HepG2 (cell line): Measurements from ENCODE around the gene UBTD1. TPM values are rescaled to one million over a fixed set of nuclear protein-coding genes. Genes with fewer than 3 reads are reported as not detected.

ENCODE experiments used
- ATAC-seq: fragments of 200-7000 bp; cut with Tn5 transposase; 3 replicates; pipeline ENCODE4 v1.9.1; 2020; ENCODE audit warnings: mild to moderate bottlenecking, moderate library complexity
- BruUV-seq: library from RNA; stranded (reverse); fragments of 400-500 nt; replicated peaks from 2 replicates; lab custom pipeline; 2021; lab: Mats Ljungman, UMichigan
- CTCF ChIA-PET: fragments of 300-600 bp; formaldehyde crosslinking; extraction: SDS; loops from one replicate; lab custom pipeline; 2021; ENCODE audit warnings: low total read pairs, inconsistent platforms, low intra/inter-chr PET ratio; lab: Yijun Ruan, JAX
- POLR2A ChIA-PET: fragments of 350-600 bp; sonication (Branson Sonifier 250); formaldehyde crosslinking; loops from one replicate; lab custom pipeline; 2020; ENCODE audit warnings: antibody characterized with exemption, inconsistent platforms; lab: Yijun Ruan, JAX
- DNase-seq: peaks from one replicate; pipeline ENCODE4 v3.0.0-alpha.2; 2015; ENCODE audit warnings: low spot score
- FAIRE-seq: peaks from 3 replicates; lab custom pipeline; 2011; peaks lifted over from hg19 to GRCh38; lab: Jason Lieb, UNC
- H2AFZ ChIP-seq: one replicate; pipeline ENCODE4 v1.6.1; 2011; ENCODE audit warnings: low read length, inconsistent platforms
- H3K27ac ChIP-seq: fragments of 300-600 bp; 3 replicates; pipeline ENCODE4 v1.8.0; 2011; ENCODE audit warnings: mixed run types, mild to moderate bottlenecking, mixed read lengths, low read length, inconsistent platforms; ENCODE audit not compliant: insufficient read depth; ENCODE audit errors: extremely low read length
- H3K27me3 ChIP-seq, 2 experiments: fragments of 200-600 bp in 1 of 2; 2 replicates in 1 of 2; 3 replicates in 1 of 2; pipeline versions ENCODE4 v1.6.0 to v1.8.0; 2011; ENCODE audit warnings: low read length in 2 of 2, mild to moderate bottlenecking in 2 of 2, moderate library complexity in 2 of 2, inconsistent platforms in 1 of 2; ENCODE audit not compliant: insufficient read depth in 2 of 2, control insufficient read depth in 1 of 2
- H3K36me3 ChIP-seq, 2 experiments: fragments of 200-600 bp in 1 of 2; replicated peaks in 1 of 2; 2 replicates in 1 of 2; 3 replicates in 1 of 2; pipeline versions ENCODE4 v1.5.1 to v1.8.0; 2011; ENCODE audit warnings: low read length in 2 of 2, inconsistent platforms in 1 of 2; ENCODE audit not compliant: insufficient read depth in 2 of 2, control insufficient read depth in 1 of 2
- H3K4me1 ChIP-seq: 2 replicates; pipeline ENCODE4 v1.5.1; 2012; ENCODE audit warnings: low read length, inconsistent platforms; ENCODE audit not compliant: insufficient read depth
- H3K4me2 ChIP-seq: 2 replicates; pipeline ENCODE4 v1.6.0; 2011; ENCODE audit warnings: low read depth, low read length, inconsistent platforms
- H3K4me3 ChIP-seq, 3 experiments: fragments of 200-600 bp in 1 of 3; sonication (generic), shearing (Covaris generic) in 1 of 3; replicated peaks in 1 of 3; 2 replicates each; pipeline ENCODE4 v1.5.1; 2011 to 2016; ENCODE audit warnings: low read length in 3 of 3, inconsistent platforms in 2 of 3, low read depth in 2 of 3, mild to moderate bottlenecking in 2 of 3, control low read depth in 1 of 3, mixed read lengths in 1 of 3; ENCODE audit not compliant: insufficient read depth in 1 of 3
- H3K79me2 ChIP-seq: one replicate; pipeline ENCODE4 v1.6.1; 2011; ENCODE audit warnings: low read length, inconsistent platforms; ENCODE audit not compliant: insufficient read depth
- H3K9ac ChIP-seq: 2 replicates; pipeline ENCODE4 v1.6.0; 2011; ENCODE audit warnings: mild to moderate bottlenecking, low read depth, low read length, inconsistent platforms; ENCODE audit not compliant: insufficient read depth
- H3K9me3 ChIP-seq: 2 replicates; pipeline ENCODE4 v1.5.1; 2012; ENCODE audit warnings: mild to moderate bottlenecking, low read length
- H4K20me1 ChIP-seq: 2 replicates; pipeline ENCODE4 v1.6.0; 2011; ENCODE audit warnings: inconsistent platforms, mild to moderate bottlenecking, low read length, moderate library complexity; ENCODE audit not compliant: insufficient read depth
- AGO2 ChIP-seq: fragments of 200-400 bp; formaldehyde crosslinking; optimal IDR thresholded peaks from 2 replicates; pipeline ENCODE3; 2017; ENCODE audit warnings: mild to moderate bottlenecking, low read depth, low read length, moderate library complexity
- HHEX ChIP-seq: IDR thresholded peaks from 2 replicates; pipeline ENCODE4 v1.6.1; 2016; ENCODE audit warnings: control low read depth
- MYPOP ChIP-seq: sonication (generic); formaldehyde crosslinking; IDR thresholded peaks from 2 replicates; pipeline ENCODE4 v1.8.1; 2023; ENCODE audit warnings: mild to moderate bottlenecking, moderate library complexity, missing genetic modification reagents
- NR2F2 ChIP-seq: IDR thresholded peaks from 2 replicates; pipeline ENCODE4 v1.6.1; 2012; ENCODE audit warnings: low read depth, inconsistent platforms, borderline replicate concordance
- NRL ChIP-seq: sonication (generic); formaldehyde crosslinking; IDR thresholded peaks from 2 replicates; pipeline ENCODE4 v1.5.0; 2020; ENCODE audit warnings: missing genetic modification reagents, mild to moderate bottlenecking, moderate library complexity, borderline replicate concordance
- RNF2 ChIP-seq: fragments of 450-650 bp; conservative IDR thresholded peaks from 2 replicates; pipeline ENCODE4 v1.6.1; 2016; ENCODE audit warnings: low read depth
- SMARCC2 ChIP-seq: fragments of 450-650 bp; IDR thresholded peaks from 2 replicates; pipeline ENCODE4 v1.6.1; 2017; ENCODE audit warnings: antibody characterized with exemption, mild to moderate bottlenecking
- ZHX2 ChIP-seq, 2 experiments: sonication (generic) in 1 of 2; formaldehyde crosslinking in 1 of 2; IDR thresholded peaks; 2 replicates each; pipeline versions ENCODE4 v1.6.1 to v1.9.0; 2014 to 2022; ENCODE audit warnings: antibody characterized with exemption in 1 of 2, borderline replicate concordance in 1 of 2, inconsistent platforms in 1 of 2, low read depth in 1 of 2, missing genetic modification reagents in 1 of 2
- ZNF513 ChIP-seq: sonication (generic); formaldehyde crosslinking; conservative IDR thresholded peaks from 2 replicates; pipeline ENCODE4 v1.5.0; 2020; ENCODE audit warnings: missing genetic modification reagents
- ZNF570 ChIP-seq: sonication (generic); formaldehyde crosslinking; IDR thresholded peaks from 2 replicates; pipeline ENCODE4 v1.4.0; 2020; ENCODE audit warnings: mild to moderate bottlenecking, missing genetic modification reagents, borderline replicate concordance
- WGBS: methylation state at CpG from one replicate; pipeline ENCODE4 v1.1.6; 2017; ENCODE audit warnings: low lambda C conversion rate; 5-methylcytosine and 5-hydroxymethylcytosine counted together
- in situ Hi-C: cut with HindIII; loops from 2 replicates; pipeline ENCODE4 v1.10.0; 2017; ENCODE audit warnings: low pct_unique_long_range_greater_than_20kb; ENCODE audit not compliant: extremely low pct_ligation_motif_present
- intact Hi-C: fragments of 100-400 bp; cut with micrococcal nuclease; formaldehyde crosslinking; loops from one replicate; pipeline ENCODE4 v1.10.0; 2022; ENCODE audit not compliant: unreplicated experiment
- polyA plus RNA-seq, 8 experiments: library from polyadenylated mRNA; depleted of rRNA in 3 of 8; stranded (reverse) in 7 of 8; unstranded in 1 of 8; fragments of >200 nt; fragmentation: Illumina TruSeq in 4 of 8; extraction: Trizol in 4 of 8; gene quantifications; 2 replicates each; pipeline versions ENCODE4 v1.2.1 to v1.2.3, GENCODE V29; 2011 to 2016; ENCODE audit warnings: low read depth in 4 of 8, missing spikeins in 1 of 8, mixed read lengths in 1 of 8; ENCODE audit not compliant: insufficient read depth in 1 of 8
- total RNA-seq, 5 experiments: library from RNA; depleted of rRNA; stranded (reverse); fragments of >200 nt; fragmentation: Illumina TruSeq; extraction: Trizol; gene quantifications; 2 replicates each; pipeline ENCODE4 v1.2.3, GENCODE V29; 2016; ENCODE audit warnings: low read depth in 1 of 5
- TF ChIP-seq, protein P1 (sequence below): sonication (generic); formaldehyde crosslinking; IDR thresholded peaks from 2 replicates; pipeline ENCODE4 v1.8.0; 2022; ENCODE audit warnings: mild to moderate bottlenecking, missing genetic modification reagents, moderate library complexity

UBTD1 gene
- total and polyA plus RNA-seq, 2 of the 13 experiments (the other 11 are each of a cell fraction or from before 2014, with no cell fraction given): 7.9 to 10.0 TPM

DNA sequence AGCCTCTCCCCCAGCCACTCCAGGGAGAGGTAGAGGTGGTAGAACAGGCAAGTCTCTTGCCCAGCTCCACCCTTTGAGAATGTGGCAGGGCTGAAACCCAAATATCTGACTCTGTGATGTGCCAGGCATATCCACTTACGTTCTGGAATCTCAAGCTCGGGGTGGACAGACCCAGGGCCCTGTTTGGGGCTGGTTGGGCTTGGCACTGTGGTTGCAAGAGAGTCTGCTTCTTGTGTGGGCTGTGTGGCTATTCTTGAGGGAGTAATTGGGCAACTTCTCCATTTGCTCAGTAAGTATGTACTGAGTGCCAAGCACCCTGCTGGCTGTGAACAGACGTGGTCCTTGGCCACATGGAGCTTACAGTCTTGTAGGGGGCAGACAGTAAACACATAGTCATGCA is 4.7 kb downstream of the UBTD1 start:
- in situ Hi-C loops (no loop called here), intact Hi-C loops (no loop called here)
- 96% methylated on average over 3 of the region's 3 CpGs for WGBS
- H3K4me2 ChIP-seq: no peak overlapping the region
- no peaks in the 10 kb centered on the region for H3K9me3 ChIP-seq
- no peaks in the 10 kb centered on the region for H3K36me3 ChIP-seq
- H2AFZ ChIP-seq: no peak overlapping the region
- FAIRE-seq (no peak), ATAC-seq (no peak), DNase-seq (no peak)
- H3K79me2 ChIP-seq: peaks cover 3% of the 10 kb centered on the region
- no peaks in the 10 kb centered on the region; a peak in 1 of 5 replicates for H3K27me3 ChIP-seq
- TF ChIP-seq SMARCC2 (no peak), ZNF513 (no peak), NRL (CRISPR knock-in tag) (no peak), MYPOP (no peak), ZNF570 (CRISPR knock-in tag) (no peak), HHEX (CRISPR knock-in tag) (no peak), NR2F2 (no peak), ZHX2 (IDR thresholded peaks at IDR 0.05; ENCODE audit: low read depth) (no peak), ZHX2 (CRISPR knock-in tag; IDR thresholded peaks at IDR 0.05; ENCODE audit: borderline replicate concordance) (no peak), AGO2 (no peak), RNF2 (no peak)
- TF ChIP-seq, protein P1, sequence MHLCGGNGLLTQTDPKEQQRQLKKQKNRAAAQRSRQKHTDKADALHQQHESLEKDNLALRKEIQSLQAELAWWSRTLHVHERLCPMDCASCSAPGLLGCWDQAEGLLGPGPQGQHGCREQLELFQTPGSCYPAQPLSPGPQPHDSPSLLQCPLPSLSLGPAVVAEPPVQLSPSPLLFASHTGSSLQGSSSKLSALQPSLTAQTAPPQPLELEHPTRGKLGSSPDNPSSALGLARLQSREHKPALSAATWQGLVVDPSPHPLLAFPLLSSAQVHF: no peak
- H3K4me3 ChIP-seq: no peak overlapping the region
- no peak overlapping the region for H3K27ac ChIP-seq
- no TSS peak for BruUV-seq
- ChIA-PET POLR2A (no interaction called here), CTCF (no interaction called here)
- H3K4me1 ChIP-seq: peaks cover 21% of the 10 kb centered on the region
- H4K20me1 ChIP-seq: no peaks in the 10 kb centered on the region; the same call in 1 of the 2 replicates
- no peak overlapping the region for H3K9ac ChIP-seq
